GM18519 (cell line): ENCODE data around the gene SLC35G2.
"Not testable (repeated sequence)": the region's sequence is repeated elsewhere in the genome, so short reads cannot be mapped to it uniquely, and the experiment has no call there.

Source experiments
- ATAC-seq: cut with Tn5 transposase; IDR thresholded peaks from one replicate; pipeline ENCODE4 v1.9.1; 2021; ENCODE audit warnings: mild to moderate bottlenecking, moderate library complexity; ENCODE audit not compliant: unreplicated experiment, low FRiP score

SLC35G2 gene

DNA sequence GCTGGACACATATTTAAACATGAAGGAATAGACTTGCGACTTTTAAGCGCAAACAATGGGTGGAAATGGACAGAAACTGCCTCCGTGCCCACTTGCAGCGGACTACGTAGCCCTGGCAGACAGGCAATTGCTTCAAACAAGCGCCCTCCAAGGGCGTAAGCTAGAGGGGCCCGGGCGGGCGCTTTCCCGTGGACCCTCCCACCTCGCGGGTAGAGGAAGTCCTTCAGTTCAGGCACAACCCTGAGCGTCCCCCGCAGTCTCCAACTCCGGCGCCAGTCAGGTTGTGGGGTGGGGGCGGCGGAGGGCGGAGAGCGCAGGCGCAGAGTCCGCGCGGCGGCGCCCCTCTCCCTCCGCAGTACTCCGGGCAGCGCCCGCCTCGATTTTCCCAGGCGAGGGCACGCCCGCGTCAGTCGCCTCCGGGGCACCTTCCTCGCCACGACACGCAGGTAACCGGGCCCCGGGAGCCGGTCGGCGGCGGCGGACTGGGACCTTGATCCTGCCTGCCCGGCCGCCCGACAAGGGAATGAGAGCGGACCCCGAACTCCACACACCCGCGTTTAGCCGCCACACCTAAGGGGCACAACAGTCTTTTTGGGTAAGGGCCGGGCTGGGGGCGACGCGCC is at the start of gene SLC35G2:
SLC35G2 (plus strand) TSS at position 358 of the 623 bp plus-strand sequence. CDS start 35,335 bp downstream, outside the sequence.
- ATAC-seq, result no peak

GRCh38 chr3:136772709-136773108 is 46.2 kb upstream of the SLC35G2 start:
- no peak for ATAC-seq

DNA sequence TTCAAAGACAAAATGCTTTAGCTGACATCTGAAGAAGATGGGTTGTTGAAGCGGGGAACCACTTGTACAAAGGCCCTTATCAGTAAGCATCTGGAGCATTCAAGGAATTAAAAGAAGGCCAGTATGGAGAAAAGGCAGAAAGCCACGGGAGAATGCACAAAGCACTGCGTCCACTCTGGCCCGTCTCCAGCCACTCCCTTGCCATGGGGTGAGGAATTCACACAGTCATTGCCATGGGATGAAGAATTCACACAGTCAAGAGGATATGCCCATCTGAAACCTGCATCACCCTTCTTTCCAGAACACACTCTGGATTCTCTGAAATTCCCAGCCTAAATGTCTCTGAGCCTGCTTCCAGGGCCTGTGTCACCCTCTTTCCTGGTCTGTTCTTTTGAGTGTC is 40.1 kb upstream of the SLC35G2 start:
- no peak for ATAC-seq

- ATAC-seq, result no peak
These were observed 38.2 kb upstream of the SLC35G2 start for GRCh38 chr3:136780741-136781140.

- no peak for ATAC-seq
These were observed 35.2 kb upstream of the SLC35G2 start for GRCh38 chr3:136783708-136784191.

GRCh38 chr3:136787349-136787748 is 31.6 kb upstream of the SLC35G2 start:
- peak; percentile 77 for ATAC-seq

DNA sequence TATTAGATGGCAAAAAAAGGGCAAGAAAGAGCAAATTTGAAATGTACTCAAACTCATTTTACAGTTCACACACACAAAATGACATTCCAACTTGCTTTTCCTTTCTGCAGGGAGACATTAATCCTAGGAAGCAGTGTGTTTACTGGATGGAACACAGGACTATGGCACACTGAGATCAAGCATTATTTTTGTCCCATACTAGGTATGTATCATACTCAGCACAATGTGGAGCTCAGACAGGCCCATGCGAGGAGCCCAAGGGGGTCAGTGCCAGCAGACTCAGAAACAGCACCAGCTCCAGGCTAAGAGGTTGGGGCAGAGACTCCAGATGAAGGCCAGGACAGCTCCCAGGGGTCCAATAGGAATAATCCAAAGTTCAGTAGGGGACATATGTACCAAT is 30.8 kb upstream of the SLC35G2 start:
- no peak for ATAC-seq

GRCh38 chr3:136789976-136790375 is 28.9 kb upstream of the SLC35G2 start:
- ATAC-seq, result no peak

DNA sequence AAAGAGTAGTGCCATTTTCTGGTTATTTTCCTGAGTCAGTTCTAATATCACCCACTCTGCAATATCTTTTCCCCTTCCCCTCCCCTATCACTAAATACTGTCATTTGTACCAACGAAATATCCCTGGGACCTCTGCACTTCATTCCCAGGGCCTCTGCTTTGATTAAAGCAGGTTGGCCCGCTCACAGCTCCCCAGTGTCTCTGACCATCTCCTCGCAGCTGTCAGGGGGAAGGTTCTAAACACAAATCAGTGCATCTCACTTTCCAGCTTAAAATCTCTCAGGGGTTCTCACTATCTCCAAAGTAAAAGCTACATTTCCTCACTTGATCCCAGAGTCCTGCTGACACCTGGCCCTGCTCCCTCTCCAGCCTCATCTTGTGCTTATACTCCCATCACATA is 28.1 kb upstream of the SLC35G2 start:
- ATAC-seq, result no peak

DNA sequence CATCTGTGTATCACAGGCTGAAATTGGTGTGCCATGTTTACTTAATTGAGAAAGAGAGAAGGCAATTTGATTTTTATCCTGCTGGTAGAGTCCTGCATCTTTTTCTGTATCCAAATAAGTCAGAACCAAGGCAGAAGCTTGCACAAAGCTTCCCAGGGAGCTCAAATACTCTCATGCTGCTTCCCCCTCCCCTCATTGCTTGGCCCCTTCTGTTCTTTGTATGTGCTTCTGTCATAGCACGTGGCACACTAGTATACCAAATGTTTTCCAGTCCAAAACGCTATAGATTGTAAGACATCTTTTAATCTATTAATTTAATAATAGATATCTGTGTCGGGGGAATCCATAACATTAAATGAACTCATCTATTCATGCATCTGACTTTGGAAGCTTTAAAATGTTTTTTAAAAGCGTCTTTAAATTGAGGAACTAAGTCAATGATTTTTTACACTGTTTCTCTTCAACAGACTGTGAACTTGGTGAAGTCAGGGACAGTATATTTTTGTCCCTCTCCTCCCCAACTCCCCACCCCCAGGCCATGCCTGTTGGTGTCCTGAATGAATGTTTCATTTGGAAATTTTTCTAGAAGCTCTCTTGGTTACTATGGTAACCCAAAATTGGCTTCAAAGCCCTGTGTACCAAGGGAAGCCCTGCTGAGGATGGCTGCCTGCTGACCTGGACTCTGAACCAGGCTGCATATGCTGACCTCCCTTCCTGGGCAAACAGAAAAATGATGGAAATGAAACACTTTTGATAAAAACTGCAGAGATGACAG is 26.2 kb upstream of the SLC35G2 start:
- no peak for ATAC-seq

- not testable (repeated sequence) for ATAC-seq
These were observed 17.8 kb upstream of the SLC35G2 start for GRCh38 chr3:136801146-136801545.

DNA sequence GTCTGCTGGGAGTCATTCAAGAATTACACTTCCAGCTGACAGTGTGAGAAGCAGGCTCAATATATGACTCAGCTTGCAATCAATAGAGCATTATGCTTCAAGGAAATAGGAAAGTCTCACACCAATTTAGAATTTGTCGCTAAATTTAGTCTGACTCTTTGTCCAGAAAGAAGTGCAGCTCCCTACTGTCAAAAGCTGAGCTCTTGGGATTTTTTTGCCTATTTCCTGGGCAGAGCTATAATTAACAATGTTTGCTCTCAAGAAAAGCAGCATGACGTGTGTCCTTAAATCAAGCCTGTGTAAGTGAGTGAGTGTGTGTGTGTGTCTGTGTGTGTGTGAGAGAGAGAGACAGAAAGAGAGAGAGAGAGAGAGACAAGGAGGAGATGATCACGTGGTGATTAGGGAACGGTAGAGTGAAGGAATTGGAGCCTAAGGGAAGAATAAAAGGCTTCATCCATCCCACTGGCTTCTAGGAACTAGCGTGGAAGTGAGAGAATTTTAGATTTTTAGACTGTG is 16.4 kb upstream of the SLC35G2 start:
- no peak for ATAC-seq

GRCh38 chr3:136804141-136804540 is 14.8 kb upstream of the SLC35G2 start:
- no peak for ATAC-seq

DNA sequence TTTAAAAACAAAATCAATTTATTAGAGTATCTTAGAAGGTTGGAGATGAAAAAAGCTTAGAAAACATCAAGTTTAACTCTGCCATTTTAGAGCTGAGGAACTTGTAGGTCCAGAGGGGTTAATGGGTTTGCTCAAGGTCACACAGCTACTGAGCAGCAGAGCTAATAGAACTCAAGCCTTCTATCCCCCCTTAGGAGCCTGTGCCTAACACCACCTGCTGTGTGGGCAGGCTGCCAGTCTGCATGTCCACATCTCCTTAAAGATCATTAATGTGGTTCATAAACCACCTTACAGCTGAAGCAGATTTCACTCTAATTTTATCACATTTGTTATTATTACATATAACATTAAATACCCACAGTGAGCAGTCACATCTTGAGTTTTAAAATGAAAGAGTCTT is 14.1 kb upstream of the SLC35G2 start:
- no peak for ATAC-seq

DNA sequence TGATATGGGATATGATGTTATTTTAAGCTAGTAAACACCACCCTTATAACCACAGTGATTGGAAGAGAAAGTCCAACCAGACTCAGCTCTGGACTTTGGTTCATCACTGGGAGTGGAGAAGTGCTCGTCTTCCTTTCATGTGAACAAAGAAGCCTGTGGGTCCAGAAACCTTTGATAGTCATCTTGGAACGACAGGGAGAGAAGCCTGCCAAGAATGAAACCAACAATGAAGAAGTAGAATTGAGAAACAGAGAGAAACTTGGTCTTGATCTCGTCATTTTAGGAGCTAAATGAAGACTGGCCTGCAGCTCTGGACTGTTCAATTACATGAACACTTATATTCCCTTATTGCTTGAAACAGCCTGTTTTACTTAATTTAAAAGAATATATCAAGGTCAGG is 13.1 kb upstream of the SLC35G2 start:
- ATAC-seq, result no peak

DNA sequence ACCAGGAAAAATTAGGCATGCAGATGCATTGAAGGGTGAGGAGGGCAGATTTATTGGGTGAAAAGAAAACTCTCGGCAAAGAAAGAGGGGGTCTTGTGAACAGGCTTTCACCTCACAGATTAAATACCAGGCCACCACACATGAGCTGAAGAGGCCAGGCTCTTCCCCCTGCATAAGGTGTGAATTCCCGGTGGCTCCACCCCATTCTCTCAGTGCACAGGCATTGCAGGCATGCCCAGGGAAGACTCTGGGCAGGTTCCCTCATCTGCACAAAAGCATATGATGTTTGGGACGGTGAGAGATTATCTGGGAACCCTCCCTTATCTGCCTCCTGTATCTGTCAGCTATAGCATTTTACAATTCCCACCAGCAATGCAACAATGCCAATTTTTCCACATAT is 7.2 kb upstream of the SLC35G2 start:
- no peak for ATAC-seq

- ATAC-seq, result no peak
These were observed 1.5 kb upstream of the SLC35G2 start for GRCh38 chr3:136817448-136817847.

- no peak for ATAC-seq
These were observed 646 bp upstream of the SLC35G2 start for GRCh38 chr3:136818191-136818768.

GRCh38 chr3:136819392-136819730 is 435 bp downstream of the SLC35G2 start:
- no peak for ATAC-seq

- no peak for ATAC-seq
These were observed 1.1 kb downstream of the SLC35G2 start for GRCh38 chr3:136819731-136820679.
